ENCODE results near the gene PTGFRN. TPM values are rescaled to one million over a fixed set of nuclear protein-coding genes. Genes with fewer than 3 reads are reported as not detected.
"Not testable (repeated sequence)": the region's sequence is repeated elsewhere in the genome, so short reads cannot be mapped to it uniquely, and the experiment has no call there.

Gene PTGFRN
- total RNA-seq, 1 donor: 40.2 TPM

DNA sequence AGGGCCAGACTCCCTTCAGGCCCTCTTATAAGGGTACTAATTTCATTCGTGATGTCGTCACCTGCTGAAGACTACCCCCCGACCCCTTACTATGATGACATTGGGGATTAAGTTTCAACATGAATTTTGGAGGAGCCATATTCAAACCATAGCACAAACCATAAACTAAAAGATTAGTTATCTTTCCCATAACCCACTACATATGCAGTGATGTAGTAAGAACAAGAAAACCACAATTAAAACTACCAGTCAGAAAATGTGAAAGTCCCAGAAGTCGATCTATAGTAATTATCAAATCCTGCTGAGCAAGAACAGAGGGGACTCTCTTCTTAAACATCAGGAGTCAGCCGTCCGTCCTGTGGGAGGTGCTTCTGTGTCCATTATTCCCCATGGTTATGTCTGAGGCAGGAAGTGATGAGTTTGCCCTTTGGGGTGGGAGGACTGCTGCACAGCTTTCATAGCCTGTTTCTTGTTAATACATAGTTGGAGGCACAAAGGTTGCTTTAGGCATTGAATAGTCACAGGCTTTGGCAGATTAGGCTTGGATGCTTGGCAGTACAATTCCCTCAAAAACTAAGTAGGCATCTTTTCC lies 35.9 kb upstream of the PTGFRN start:
- H3K79me2 ChIP-seq (ENCODE audit: insufficient read depth, low read length): no peaks in the 10 kb centered on the region

DNA sequence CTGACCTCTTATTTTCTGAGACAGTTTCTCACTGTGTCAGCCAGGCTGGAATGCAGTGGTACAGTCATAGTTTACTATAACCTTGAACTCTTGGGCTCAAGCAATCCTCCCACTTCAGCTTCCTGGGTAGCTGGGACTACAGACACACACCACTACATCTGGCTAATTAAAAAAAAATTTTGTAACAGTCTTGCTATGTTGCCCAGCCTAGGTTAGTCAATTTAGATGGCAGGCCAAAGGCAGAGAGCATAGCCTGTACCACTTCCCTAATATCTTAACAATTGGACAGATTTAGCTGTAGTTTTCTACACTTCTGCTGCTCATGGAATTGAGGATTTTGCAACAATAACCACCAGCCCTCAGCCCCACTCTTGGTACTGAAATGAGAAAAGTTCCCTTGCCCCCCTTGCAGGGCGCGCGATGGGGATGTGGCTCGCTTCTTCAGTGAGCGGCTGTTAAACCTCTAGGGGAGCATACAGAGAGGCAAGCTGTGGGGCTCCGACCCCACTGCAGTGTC lies 34.9 kb upstream of the PTGFRN start:
- no peak overlapping the region for H3K4me2 ChIP-seq (ENCODE audit: insufficient read depth, low read length)
- H3K36me3 ChIP-seq (ENCODE audit: insufficient read depth, low read length): no peaks in the 10 kb centered on the region
- H3K27me3 ChIP-seq (ENCODE audit: insufficient read depth, low read length): no peaks in the 10 kb centered on the region
- no peak overlapping the region for H2AFZ ChIP-seq (ENCODE audit: low read length)
- H4K20me1 ChIP-seq (ENCODE audit: insufficient read depth, low read length): no peaks in the 10 kb centered on the region
- H3K79me2 ChIP-seq (ENCODE audit: insufficient read depth, low read length): no peaks in the 10 kb centered on the region
- no peak for DNase-seq (ENCODE audit: insufficient read length, low spot score, missing footprints)
- no peaks in the 10 kb centered on the region for H3K9me3 ChIP-seq (ENCODE audit: low read depth, low read length)
- H3K4me3 ChIP-seq (ENCODE audit: insufficient read depth, low read length): no peak overlapping the region
- H3K27ac ChIP-seq (ENCODE audit: low read depth, low read length): no peak overlapping the region
- H3K4me1 ChIP-seq (ENCODE audit: insufficient read depth, low read length): peaks cover 11% of the 10 kb centered on the region
- TF ChIP-seq, protein P1, sequence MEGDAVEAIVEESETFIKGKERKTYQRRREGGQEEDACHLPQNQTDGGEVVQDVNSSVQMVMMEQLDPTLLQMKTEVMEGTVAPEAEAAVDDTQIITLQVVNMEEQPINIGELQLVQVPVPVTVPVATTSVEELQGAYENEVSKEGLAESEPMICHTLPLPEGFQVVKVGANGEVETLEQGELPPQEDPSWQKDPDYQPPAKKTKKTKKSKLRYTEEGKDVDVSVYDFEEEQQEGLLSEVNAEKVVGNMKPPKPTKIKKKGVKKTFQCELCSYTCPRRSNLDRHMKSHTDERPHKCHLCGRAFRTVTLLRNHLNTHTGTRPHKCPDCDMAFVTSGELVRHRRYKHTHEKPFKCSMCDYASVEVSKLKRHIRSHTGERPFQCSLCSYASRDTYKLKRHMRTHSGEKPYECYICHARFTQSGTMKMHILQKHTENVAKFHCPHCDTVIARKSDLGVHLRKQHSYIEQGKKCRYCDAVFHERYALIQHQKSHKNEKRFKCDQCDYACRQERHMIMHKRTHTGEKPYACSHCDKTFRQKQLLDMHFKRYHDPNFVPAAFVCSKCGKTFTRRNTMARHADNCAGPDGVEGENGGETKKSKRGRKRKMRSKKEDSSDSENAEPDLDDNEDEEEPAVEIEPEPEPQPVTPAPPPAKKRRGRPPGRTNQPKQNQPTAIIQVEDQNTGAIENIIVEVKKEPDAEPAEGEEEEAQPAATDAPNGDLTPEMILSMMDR (IDR thresholded peaks at IDR 0.05; ENCODE audit: extremely low read depth, low read depth, low read length): no peak

More for the DNA sequence above, 35.9 kb upstream of the PTGFRN start:
- TF ChIP-seq, protein P1 (IDR thresholded peaks at IDR 0.05; ENCODE audit: extremely low read depth, low read depth, low read length): no peak
- no peaks in the 10 kb centered on the region for H3K36me3 ChIP-seq (ENCODE audit: insufficient read depth, low read length)
- H2AFZ ChIP-seq (ENCODE audit: low read length): peak overlapping the region; percentile 41
- no peaks in the 10 kb centered on the region for H3K9me3 ChIP-seq (ENCODE audit: low read depth, low read length)
- no peak for DNase-seq (ENCODE audit: insufficient read length, low spot score, missing footprints)
- peaks cover 7% of the 10 kb centered on the region for H3K4me1 ChIP-seq (ENCODE audit: insufficient read depth, low read length)
- H4K20me1 ChIP-seq (ENCODE audit: insufficient read depth, low read length): no peaks in the 10 kb centered on the region
- no peaks in the 10 kb centered on the region for H3K27me3 ChIP-seq (ENCODE audit: insufficient read depth, low read length)
- H3K4me2 ChIP-seq (ENCODE audit: insufficient read depth, low read length): no peak overlapping the region
- H3K27ac ChIP-seq (ENCODE audit: low read depth, low read length): no peak overlapping the region
- H3K4me3 ChIP-seq (ENCODE audit: insufficient read depth, low read length): no peak overlapping the region

DNA sequence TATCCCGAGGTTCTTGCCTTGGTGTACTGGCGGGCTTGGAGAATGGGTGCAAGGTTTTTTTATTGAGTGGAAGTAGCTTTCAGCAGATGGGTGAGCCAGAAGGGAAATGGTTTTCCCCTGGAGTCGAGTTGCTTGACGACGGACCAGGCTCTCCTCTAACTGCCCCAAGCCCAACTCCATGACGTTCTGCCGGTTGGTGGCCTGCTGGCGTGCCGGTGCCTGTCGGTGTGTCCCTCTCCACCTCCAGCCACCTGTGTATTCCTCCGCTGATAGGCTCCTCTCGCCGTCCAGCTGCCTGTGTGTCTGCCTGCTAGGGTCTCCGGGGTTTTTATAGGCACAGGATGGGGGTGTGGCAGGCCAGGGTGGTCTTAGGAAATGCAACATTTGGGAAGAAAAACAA lies 34.3 kb upstream of the PTGFRN start:
- Histone ChIP-seq H3K4me1 (ENCODE audit: insufficient read depth, low read length) (peaks cover 11% of the 10 kb centered on the region), H3K9me3 (ENCODE audit: low read depth, low read length) (no peaks in the 10 kb centered on the region), H3K27ac (ENCODE audit: low read depth, low read length) (no peak overlapping the region), H2AFZ (ENCODE audit: low read length) (no peak overlapping the region), H3K4me2 (ENCODE audit: insufficient read depth, low read length) (no peak overlapping the region), H3K79me2 (ENCODE audit: insufficient read depth, low read length) (no peaks in the 10 kb centered on the region), H4K20me1 (ENCODE audit: insufficient read depth, low read length) (no peaks in the 10 kb centered on the region), H3K27me3 (ENCODE audit: insufficient read depth, low read length) (no peaks in the 10 kb centered on the region), H3K4me3 (ENCODE audit: insufficient read depth, low read length) (no peak overlapping the region), H3K36me3 (ENCODE audit: insufficient read depth, low read length) (no peaks in the 10 kb centered on the region)
- no peak for DNase-seq (ENCODE audit: insufficient read length, low spot score, missing footprints)
- TF ChIP-seq, protein P1 (IDR thresholded peaks at IDR 0.05; ENCODE audit: extremely low read depth, low read depth, low read length): no peak

DNA sequence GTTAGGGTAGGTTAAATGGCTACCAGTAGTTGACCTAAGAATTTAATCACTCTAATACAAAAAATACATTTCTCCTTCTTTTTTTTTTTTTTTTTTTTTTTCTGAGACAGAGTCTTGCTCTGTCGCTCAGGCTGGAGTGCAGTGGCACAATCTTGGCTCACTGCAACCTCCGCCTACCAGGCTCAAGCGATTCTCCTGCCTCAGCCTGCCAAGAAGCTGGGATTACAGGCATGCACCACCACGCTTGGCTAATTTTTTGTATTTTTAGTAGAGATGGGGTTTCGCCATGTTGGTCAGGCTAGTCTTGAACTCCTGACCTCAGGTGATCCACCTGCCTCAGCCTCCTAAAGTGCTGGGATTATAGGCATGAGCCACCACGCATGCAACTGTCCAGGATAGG lies 33.8 kb upstream of the PTGFRN start:
- not testable (repeated sequence) for H3K27me3 ChIP-seq (ENCODE audit: insufficient read depth, low read length); H3K27ac ChIP-seq (ENCODE audit: low read depth, low read length); H3K9me3 ChIP-seq (ENCODE audit: low read depth, low read length); DNase-seq (ENCODE audit: insufficient read length, low spot score, missing footprints); H3K36me3 ChIP-seq (ENCODE audit: insufficient read depth, low read length); H3K79me2 ChIP-seq (ENCODE audit: insufficient read depth, low read length); H3K4me3 ChIP-seq (ENCODE audit: insufficient read depth, low read length); H4K20me1 ChIP-seq (ENCODE audit: insufficient read depth, low read length); H3K4me2 ChIP-seq (ENCODE audit: insufficient read depth, low read length); H2AFZ ChIP-seq (ENCODE audit: low read length)
- peaks cover 11% of the 10 kb centered on the region for H3K4me1 ChIP-seq (ENCODE audit: insufficient read depth, low read length)

Data from osteoblast (primary cell).